SKM-1 treated with dmso at 0.1 percent for 144 hours (cell line): Measurements from ENCODE around the gene TRAPPC11.
"Not testable (repeated sequence)": the region's sequence is repeated elsewhere in the genome, so short reads cannot be mapped to it uniquely, and the experiment has no call there.

Source experiments
- DNase-seq: peaks from one replicate; lab custom pipeline; 2025; ENCODE audit not compliant: unreplicated experiment; lab: John Stamatoyannopoulos, UW

The TRAPPC11 gene

GRCh38 chr4:183718876-183719275, 59.8 kb downstream of the TRAPPC11 start:
- no peak for DNase-seq

GRCh38 chr4:183721207-183722081, 62.4 kb downstream of the TRAPPC11 start:
- DNase-seq = peak; percentile 70

- peak; percentile 51 for DNase-seq
Measured at GRCh38 chr4:183722731-183723560, 63.9 kb downstream of the TRAPPC11 start.

GRCh38 chr4:183723561-183724228, 64.6 kb downstream of the TRAPPC11 start:
- DNase-seq = no peak

- DNase-seq = not testable (repeated sequence)
Measured at GRCh38 chr4:183725585-183725984, 66.5 kb downstream of the TRAPPC11 start.

- DNase-seq = no peak
Measured at GRCh38 chr4:183727482-183727881, 68.4 kb downstream of the TRAPPC11 start.

GRCh38 chr4:183728223-183729068, 69.4 kb downstream of the TRAPPC11 start:
- DNase-seq = no peak

GRCh38 chr4:183729069-183729406, 69.9 kb downstream of the TRAPPC11 start:
- DNase-seq = no peak

- no peak for DNase-seq
Measured at GRCh38 chr4:183729430-183730328, 70.6 kb downstream of the TRAPPC11 start.

- no peak for DNase-seq
Measured at GRCh38 chr4:183732296-183732695, 73.2 kb downstream of the TRAPPC11 start.

GRCh38 chr4:183733181-183733580, 74.1 kb downstream of the TRAPPC11 start:
- no peak for DNase-seq

GRCh38 chr4:183738081-183738673, 79.1 kb downstream of the TRAPPC11 start:
- no peak for DNase-seq

- DNase-seq = no peak
Measured at GRCh38 chr4:183738961-183739360, 79.9 kb downstream of the TRAPPC11 start.

- DNase-seq = no peak
Measured at GRCh38 chr4:183746305-183747229, 87.5 kb downstream of the TRAPPC11 start.

- no peak for DNase-seq
Measured at GRCh38 chr4:183747380-183747779, 88.3 kb downstream of the TRAPPC11 start.

GRCh38 chr4:183747931-183748670, 89.0 kb downstream of the TRAPPC11 start:
- no peak for DNase-seq

- no peak for DNase-seq
Measured at GRCh38 chr4:183751106-183751505, 92.0 kb downstream of the TRAPPC11 start.
